ENCODE measurements around the gene ARHGAP5.

ARHGAP5 gene

DNA sequence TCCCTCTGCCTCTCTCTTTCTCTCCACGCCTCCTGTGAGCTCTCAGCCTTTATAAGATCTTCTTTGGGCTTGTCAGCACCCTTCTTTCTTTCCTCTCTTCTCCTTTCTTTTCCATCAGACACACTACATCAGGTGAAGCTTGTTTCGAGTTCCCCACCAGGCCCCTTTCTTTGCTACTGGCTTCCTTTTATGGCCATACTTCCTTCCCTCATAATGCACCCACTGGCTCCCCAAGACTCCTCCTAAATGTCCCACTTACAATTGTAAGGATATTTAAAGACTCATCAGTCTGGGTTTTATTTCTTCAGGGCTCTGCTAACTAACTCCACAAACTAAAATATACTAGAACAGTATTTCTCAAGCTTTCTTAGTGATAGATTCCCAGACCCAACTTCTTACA, 129.4 kb downstream of the ARHGAP5 start:
- FAIRE-seq, result no peak

DNA sequence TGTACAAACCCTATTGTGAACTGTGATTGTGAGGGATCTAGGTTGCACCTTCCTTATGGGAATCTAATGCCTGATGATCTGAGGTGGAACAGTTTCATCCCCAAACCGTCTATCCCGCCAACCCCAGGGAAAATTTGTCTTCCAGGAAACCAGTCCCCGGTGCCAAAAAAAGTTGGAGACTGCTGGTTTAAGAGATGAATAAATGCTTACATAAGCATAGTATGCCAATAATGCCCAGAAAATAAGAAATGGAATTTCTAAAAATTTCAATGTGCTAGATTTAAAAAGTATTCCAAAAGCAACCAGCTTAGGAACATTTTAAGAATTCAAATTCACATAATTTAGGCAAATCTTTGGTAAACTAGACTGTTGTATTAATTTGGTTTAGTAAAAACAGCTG, 131.4 kb downstream of the ARHGAP5 start:
- no peak for DNase-seq (ENCODE audit: insufficient read length, low spot score)
- no peak for FAIRE-seq

More for the DNA sequence above, 129.4 kb downstream of the ARHGAP5 start:
- no peak for DNase-seq (ENCODE audit: insufficient read length, low spot score)

Data from HTR-8/SVneo (cell line).